Keratinocyte (primary cell): Measurements from ENCODE around the gene TRPM6. TPM values are rescaled to one million over a fixed set of nuclear protein-coding genes. Genes with fewer than 3 reads are reported as not detected.

Source experiments
- DNase-seq: peaks from one replicate; pipeline ENCODE4 v3.0.0-alpha.2; 2011; ENCODE audit warnings: low read depth, missing footprints, low spot score
- FAIRE-seq: peaks from 2 replicates; lab custom pipeline; 2011; peaks lifted over from hg19 to GRCh38; lab: Jason Lieb, UNC
- H2AFZ ChIP-seq: 2 replicates; pipeline ENCODE4 v1.6.0; 2012; ENCODE audit warnings: low read length, control low read depth, inconsistent platforms; ENCODE audit not compliant: control insufficient read depth
- H3K27ac ChIP-seq: 2 replicates; pipeline ENCODE4 v1.5.1; 2011; ENCODE audit warnings: low read length; ENCODE audit not compliant: control insufficient read depth, insufficient read depth
- H3K27me3 ChIP-seq: 3 replicates; pipeline ENCODE4 v1.6.0; 2011; ENCODE audit warnings: low read length; ENCODE audit not compliant: control insufficient read depth, insufficient read depth; ENCODE audit errors: extremely low read depth
- H3K36me3 ChIP-seq, 2 experiments: 2 replicates in 1 of 2; 3 replicates in 1 of 2; pipeline ENCODE4 v1.5.1; 2011; ENCODE audit warnings: low read length in 2 of 2, mild to moderate bottlenecking in 1 of 2; ENCODE audit not compliant: control insufficient read depth in 2 of 2, insufficient read depth in 2 of 2; ENCODE audit errors: extremely low read depth in 1 of 2
- H3K4me1 ChIP-seq: 3 replicates; pipeline ENCODE4 v1.5.1; 2011; ENCODE audit warnings: low read length; ENCODE audit not compliant: control insufficient read depth, insufficient read depth; ENCODE audit errors: extremely low read depth
- H3K4me2 ChIP-seq: 3 replicates; pipeline ENCODE4 v1.6.0; 2011; ENCODE audit warnings: low read depth, low read length; ENCODE audit not compliant: control insufficient read depth, insufficient read depth; ENCODE audit errors: extremely low read depth
- H3K4me3 ChIP-seq, 3 experiments: fragments of 200-600 bp in 1 of 3; sonication (generic) in 1 of 3; 2 replicates in 2 of 3; 3 replicates in 1 of 3; pipeline ENCODE4 v1.5.1; 2011 to 2016; ENCODE audit warnings: low read length in 3 of 3, mild to moderate bottlenecking in 3 of 3, control low read depth in 2 of 3, inconsistent platforms in 1 of 3, low read depth in 1 of 3, mixed read lengths in 1 of 3, mixed run types in 1 of 3, moderate library complexity in 1 of 3; ENCODE audit not compliant: control insufficient read depth in 2 of 3, insufficient read depth in 2 of 3; ENCODE audit errors: extremely low read depth in 1 of 3
- H3K79me2 ChIP-seq: 2 replicates; pipeline ENCODE4 v1.6.0; 2012; ENCODE audit warnings: low read length; ENCODE audit not compliant: control insufficient read depth, insufficient read depth
- H3K9ac ChIP-seq: 3 replicates; pipeline ENCODE4 v1.6.0; 2011; ENCODE audit warnings: low read length; ENCODE audit not compliant: control insufficient read depth, insufficient read depth; ENCODE audit errors: extremely low read depth
- H3K9me1 ChIP-seq: 3 replicates; pipeline ENCODE4 v1.6.0; 2011; ENCODE audit warnings: low read length; ENCODE audit not compliant: control insufficient read depth, insufficient read depth; ENCODE audit errors: extremely low read depth
- H3K9me3 ChIP-seq: 2 replicates; pipeline ENCODE4 v1.5.1; 2012; ENCODE audit warnings: low read depth, low read length; ENCODE audit not compliant: control insufficient read depth
- H4K20me1 ChIP-seq: 3 replicates; pipeline ENCODE4 v1.6.0; 2011; ENCODE audit warnings: low read length; ENCODE audit not compliant: control insufficient read depth, insufficient read depth; ENCODE audit errors: extremely low read depth
- EZH2 ChIP-seq: IDR thresholded peaks from one replicate; pipeline ENCODE4 v1.6.1; 2012; ENCODE audit warnings: inconsistent platforms, mild to moderate bottlenecking, low read length, moderate library complexity
- dilution Hi-C: fragments of 300-500 bp; cut with MboI; formaldehyde crosslinking; loops from one replicate; pipeline ENCODE4 v1.7.0; 2020; ENCODE audit warnings: low sequenced_read_pairs; ENCODE audit not compliant: extremely low pct_ligation_motif_present
- polyA plus RNA-seq, 5 experiments: library from polyadenylated mRNA; depleted of rRNA in 3 of 5; stranded (reverse) in 3 of 5; stranded (forward) in 1 of 5; unstranded in 1 of 5; fragments of >200 nt; gene quantifications; 1 replicate in 1 of 5; 2 replicates in 3 of 5; 3 replicates in 1 of 5; pipeline versions ENCODE4 v1.2.1 to v1.2.3, GENCODE V29; 2011 to 2012; ENCODE audit warnings: missing spikeins in 2 of 5, low read depth in 1 of 5, low replicate concordance in 1 of 5
- TF ChIP-seq, protein P1 (sequence below), 3 experiments: IDR thresholded peaks in 1 of 3; conservative IDR thresholded peaks in 1 of 3; optimal IDR thresholded peaks in 1 of 3; 2 replicates in 2 of 3; 3 replicates in 1 of 3; pipeline versions ENCODE3 to v1.5.1; 2011; ENCODE audit warnings: low read length in 3 of 3, mild to moderate bottlenecking in 3 of 3, moderate library complexity in 2 of 3, control low read depth in 1 of 3, inconsistent platforms in 1 of 3; ENCODE audit not compliant: insufficient read depth in 2 of 3; ENCODE audit errors: extremely low read depth in 1 of 3

The TRPM6 gene
- polyA plus RNA-seq, 1 donor (not counting 4 experiments of a cell fraction or from before 2014, with no cell fraction given), result 0.18 TPM

- no peak for FAIRE-seq
- H3K27ac ChIP-seq, result no peak overlapping the region
- H4K20me1 ChIP-seq, result no peaks in the 10 kb centered on the region
- H3K9me1 ChIP-seq, result no peaks in the 10 kb centered on the region
- no peaks in the 10 kb centered on the region for H3K36me3 ChIP-seq
- no peaks in the 10 kb centered on the region for H3K79me2 ChIP-seq
- H3K4me1 ChIP-seq, result peaks cover 8% of the 10 kb centered on the region
- H3K27me3 ChIP-seq, result no peaks in the 10 kb centered on the region
- no peak overlapping the region for H3K4me3 ChIP-seq
- no peak overlapping the region for H3K9ac ChIP-seq
- dilution Hi-C loops, result no loop called here
- H2AFZ ChIP-seq, result no peak overlapping the region
- TF ChIP-seq, protein P1, sequence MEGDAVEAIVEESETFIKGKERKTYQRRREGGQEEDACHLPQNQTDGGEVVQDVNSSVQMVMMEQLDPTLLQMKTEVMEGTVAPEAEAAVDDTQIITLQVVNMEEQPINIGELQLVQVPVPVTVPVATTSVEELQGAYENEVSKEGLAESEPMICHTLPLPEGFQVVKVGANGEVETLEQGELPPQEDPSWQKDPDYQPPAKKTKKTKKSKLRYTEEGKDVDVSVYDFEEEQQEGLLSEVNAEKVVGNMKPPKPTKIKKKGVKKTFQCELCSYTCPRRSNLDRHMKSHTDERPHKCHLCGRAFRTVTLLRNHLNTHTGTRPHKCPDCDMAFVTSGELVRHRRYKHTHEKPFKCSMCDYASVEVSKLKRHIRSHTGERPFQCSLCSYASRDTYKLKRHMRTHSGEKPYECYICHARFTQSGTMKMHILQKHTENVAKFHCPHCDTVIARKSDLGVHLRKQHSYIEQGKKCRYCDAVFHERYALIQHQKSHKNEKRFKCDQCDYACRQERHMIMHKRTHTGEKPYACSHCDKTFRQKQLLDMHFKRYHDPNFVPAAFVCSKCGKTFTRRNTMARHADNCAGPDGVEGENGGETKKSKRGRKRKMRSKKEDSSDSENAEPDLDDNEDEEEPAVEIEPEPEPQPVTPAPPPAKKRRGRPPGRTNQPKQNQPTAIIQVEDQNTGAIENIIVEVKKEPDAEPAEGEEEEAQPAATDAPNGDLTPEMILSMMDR (optimal IDR thresholded peaks at IDR 0.05 in 1 of 3, IDR thresholded peaks at IDR 0.05 in 1 of 3, conservative IDR thresholded peaks at IDR 0.05 in 1 of 3; ENCODE audit: extremely low read depth in 1 of 3, insufficient read depth in 2 of 3, low read length in 3 of 3), result peak in 1 of 3 experiments; percentile 10
- no peak for TF ChIP-seq EZH2
- no peaks in the 10 kb centered on the region for H3K9me3 ChIP-seq
- no peak for DNase-seq
- no peak overlapping the region for H3K4me2 ChIP-seq
Observed at GRCh38 chr9:74762950-74763349, 124.8 kb downstream of the TRPM6 start.

- no peaks in the 10 kb centered on the region for H3K27me3 ChIP-seq
- H3K9ac ChIP-seq, result no peak overlapping the region
- no peak overlapping the region for H3K4me2 ChIP-seq
- FAIRE-seq (peak; percentile 26), DNase-seq (peak; percentile 46)
- no peaks in the 10 kb centered on the region for H4K20me1 ChIP-seq
- TF ChIP-seq, protein P1 (optimal IDR thresholded peaks at IDR 0.05 in 1 of 3, IDR thresholded peaks at IDR 0.05 in 1 of 3, conservative IDR thresholded peaks at IDR 0.05 in 1 of 3; ENCODE audit: extremely low read depth in 1 of 3, insufficient read depth in 2 of 3, low read length in 3 of 3), result no peak
- TF ChIP-seq EZH2, result no peak
- no peaks in the 10 kb centered on the region for H3K36me3 ChIP-seq
- H3K27ac ChIP-seq, result no peak overlapping the region
- dilution Hi-C loops, result no loop called here
- H3K4me1 ChIP-seq, result peaks cover 8% of the 10 kb centered on the region
- no peaks in the 10 kb centered on the region for H3K79me2 ChIP-seq
- H3K4me3 ChIP-seq, result no peak overlapping the region
- H3K9me3 ChIP-seq, result no peaks in the 10 kb centered on the region
- no peak overlapping the region for H2AFZ ChIP-seq
- no peaks in the 10 kb centered on the region for H3K9me1 ChIP-seq
Observed at GRCh38 chr9:74760031-74760700, 127.6 kb downstream of the TRPM6 start.
